ENCODE results near the gene DESI1.

DNA sequence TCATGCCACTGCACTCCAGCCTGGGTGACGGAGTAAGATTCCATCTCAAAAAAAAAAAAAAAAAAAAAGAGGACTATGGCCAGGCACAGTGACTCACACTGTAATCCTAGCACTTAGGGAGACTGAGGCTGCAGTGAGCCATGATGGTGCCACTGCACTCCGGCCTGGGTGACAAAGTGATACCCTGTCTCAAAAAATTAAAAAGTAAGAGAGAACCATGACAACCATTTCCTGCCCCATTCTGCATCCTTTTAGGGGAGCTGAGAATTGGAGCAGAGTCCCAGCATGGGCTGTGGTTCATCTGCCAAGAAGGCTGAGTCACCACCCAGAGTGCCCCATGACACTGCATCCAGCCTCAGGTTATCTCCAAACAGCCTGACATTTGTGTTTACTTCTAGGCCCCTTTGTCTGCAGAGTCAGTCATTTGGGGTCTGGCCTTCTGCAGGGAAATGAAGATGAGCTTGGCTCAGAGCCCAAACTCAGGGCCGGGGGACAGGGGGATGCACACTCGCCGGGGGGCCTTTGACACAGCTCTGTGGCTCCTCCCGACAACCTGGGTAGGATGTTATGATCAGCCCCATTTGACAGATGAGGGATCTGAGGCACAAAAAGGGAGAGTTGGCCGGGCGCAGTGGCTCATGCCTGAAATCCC, 55.3 kb downstream of the DESI1 start:
- no peak for TF ChIP-seq EZH2 (optimal IDR thresholded peaks at IDR 0.05; ENCODE audit: low read depth, low read length)
- TF ChIP-seq, protein P1, sequence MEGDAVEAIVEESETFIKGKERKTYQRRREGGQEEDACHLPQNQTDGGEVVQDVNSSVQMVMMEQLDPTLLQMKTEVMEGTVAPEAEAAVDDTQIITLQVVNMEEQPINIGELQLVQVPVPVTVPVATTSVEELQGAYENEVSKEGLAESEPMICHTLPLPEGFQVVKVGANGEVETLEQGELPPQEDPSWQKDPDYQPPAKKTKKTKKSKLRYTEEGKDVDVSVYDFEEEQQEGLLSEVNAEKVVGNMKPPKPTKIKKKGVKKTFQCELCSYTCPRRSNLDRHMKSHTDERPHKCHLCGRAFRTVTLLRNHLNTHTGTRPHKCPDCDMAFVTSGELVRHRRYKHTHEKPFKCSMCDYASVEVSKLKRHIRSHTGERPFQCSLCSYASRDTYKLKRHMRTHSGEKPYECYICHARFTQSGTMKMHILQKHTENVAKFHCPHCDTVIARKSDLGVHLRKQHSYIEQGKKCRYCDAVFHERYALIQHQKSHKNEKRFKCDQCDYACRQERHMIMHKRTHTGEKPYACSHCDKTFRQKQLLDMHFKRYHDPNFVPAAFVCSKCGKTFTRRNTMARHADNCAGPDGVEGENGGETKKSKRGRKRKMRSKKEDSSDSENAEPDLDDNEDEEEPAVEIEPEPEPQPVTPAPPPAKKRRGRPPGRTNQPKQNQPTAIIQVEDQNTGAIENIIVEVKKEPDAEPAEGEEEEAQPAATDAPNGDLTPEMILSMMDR (IDR thresholded peaks at IDR 0.05; ENCODE audit: low read length): no peak
